GM10266 (cell line): ENCODE data around the gene RPL18A.
A peak's percentile ranks its signal among the peaks of the same experiment; 100 is the strongest.

Experiments
- DNase-seq: peaks from one replicate; pipeline ENCODE4 v3.0.0; 2012; ENCODE audit errors: extremely low spot score
- TF ChIP-seq, protein P1 (sequence below): IDR thresholded peaks from 2 replicates; pipeline ENCODE4 v1.5.1; 2012; ENCODE audit warnings: mild to moderate bottlenecking, low read depth; ENCODE audit not compliant: control insufficient read depth, insufficient read depth; ENCODE audit errors: missing control alignments

The RPL18A gene

DNA sequence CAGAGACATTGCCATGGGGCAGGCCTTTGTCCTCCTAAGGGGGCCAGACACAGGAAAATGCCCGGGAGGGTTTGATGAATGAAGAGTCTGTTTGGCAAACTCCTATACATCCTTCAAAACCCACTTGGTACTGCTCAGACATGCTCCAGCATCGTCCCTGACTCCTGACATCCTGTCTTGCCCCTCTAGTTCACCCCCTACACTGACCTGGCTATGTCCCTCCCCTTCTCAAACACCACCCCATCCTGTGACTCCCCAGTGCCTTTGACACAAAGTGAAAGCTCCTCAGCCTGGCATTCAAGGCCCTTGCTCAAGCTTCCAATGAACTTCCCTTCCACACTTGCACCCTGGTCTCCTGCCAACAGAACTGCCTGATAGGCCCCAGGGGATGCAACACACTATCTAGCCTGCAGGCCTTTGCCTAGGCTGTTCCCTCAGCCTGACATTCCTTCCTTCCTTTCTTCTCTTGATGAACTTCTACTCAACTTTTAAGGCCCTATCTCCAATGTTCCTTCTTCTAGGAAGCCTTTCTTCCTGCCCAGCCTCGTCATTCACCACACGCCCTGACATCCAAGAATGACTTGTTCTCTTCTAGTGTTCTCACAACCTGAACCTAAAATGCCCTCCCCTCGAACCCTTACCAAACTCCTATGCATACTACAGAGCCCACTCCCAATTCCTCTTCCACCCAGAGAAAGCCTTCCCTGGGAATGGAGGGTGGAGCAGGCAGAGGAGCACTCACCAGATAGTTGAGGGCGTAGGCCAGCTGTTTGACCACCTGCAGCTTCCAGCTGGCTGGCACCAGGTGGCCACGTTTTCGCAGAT lies 24.3 kb upstream of the RPL18A start:
- TF ChIP-seq, protein P1, sequence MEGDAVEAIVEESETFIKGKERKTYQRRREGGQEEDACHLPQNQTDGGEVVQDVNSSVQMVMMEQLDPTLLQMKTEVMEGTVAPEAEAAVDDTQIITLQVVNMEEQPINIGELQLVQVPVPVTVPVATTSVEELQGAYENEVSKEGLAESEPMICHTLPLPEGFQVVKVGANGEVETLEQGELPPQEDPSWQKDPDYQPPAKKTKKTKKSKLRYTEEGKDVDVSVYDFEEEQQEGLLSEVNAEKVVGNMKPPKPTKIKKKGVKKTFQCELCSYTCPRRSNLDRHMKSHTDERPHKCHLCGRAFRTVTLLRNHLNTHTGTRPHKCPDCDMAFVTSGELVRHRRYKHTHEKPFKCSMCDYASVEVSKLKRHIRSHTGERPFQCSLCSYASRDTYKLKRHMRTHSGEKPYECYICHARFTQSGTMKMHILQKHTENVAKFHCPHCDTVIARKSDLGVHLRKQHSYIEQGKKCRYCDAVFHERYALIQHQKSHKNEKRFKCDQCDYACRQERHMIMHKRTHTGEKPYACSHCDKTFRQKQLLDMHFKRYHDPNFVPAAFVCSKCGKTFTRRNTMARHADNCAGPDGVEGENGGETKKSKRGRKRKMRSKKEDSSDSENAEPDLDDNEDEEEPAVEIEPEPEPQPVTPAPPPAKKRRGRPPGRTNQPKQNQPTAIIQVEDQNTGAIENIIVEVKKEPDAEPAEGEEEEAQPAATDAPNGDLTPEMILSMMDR = no peak
- no peak for DNase-seq

- DNase-seq = no peak
- TF ChIP-seq, protein P1 = no peak
These were observed 23.2 kb upstream of the RPL18A start for GRCh38 chr19:17836530-17836929.

DNA sequence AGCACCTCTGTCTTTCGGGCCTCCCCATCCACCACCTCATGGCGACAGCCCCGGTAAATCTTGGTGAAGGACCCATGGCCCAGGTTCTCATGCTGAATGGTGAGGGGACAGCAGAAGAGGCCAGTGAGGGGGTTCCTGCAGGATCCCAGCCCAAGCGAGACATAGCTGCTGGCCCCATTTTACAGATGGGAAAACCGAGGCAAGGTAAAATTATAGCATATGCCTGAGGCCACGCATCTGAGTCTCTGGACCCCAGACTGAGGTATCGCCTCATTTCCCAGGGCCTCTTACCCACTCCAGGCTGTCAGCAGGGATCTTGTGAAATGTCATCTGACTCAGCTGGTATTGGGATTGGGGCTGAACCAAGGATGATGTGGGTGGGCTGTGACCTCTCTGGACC lies 21.7 kb upstream of the RPL18A start:
- TF ChIP-seq, protein P1 = no peak
- DNase-seq = no peak

DNA sequence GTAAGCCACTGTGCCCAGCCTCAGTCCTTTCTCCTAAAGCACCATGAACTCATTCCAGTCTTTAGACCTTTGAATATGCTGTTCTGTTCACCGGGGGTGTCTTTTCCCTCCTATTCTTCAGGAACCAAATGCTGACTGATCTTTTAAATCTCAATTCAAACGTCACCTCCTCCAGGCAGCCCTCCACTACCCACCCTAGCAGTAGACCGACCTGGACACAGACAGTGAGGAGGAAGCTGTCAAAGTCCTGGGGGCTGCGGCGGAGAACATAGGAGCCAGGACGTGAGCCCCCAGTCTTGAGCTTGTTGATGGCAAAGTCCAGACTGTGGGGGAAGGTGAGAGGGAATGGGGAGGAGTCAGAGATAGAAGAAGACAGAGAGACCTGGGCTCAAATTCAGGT lies 19.7 kb upstream of the RPL18A start:
- TF ChIP-seq, protein P1 = no peak
- DNase-seq = no peak

DNA sequence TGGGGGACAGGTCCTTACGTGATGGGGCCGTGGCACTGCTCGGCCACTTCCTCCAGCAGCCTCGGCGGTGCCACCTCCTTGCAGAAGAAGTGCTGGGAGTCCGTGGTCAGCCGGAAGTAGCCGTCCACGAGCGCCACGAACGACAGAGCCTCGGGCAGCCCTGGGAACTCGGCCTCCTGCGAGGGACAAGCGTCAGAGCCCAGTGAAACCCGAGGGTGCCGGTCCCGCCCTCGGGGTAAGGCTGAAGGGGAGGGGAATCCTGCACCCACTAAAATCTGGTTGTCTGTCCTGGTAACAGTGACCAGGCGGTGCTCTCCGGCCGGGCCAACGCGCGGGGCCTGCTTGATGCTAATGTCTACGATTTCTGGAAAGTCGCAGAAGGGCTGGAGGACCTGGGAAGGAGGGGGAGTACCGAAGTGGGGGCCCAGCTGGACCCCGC lies 18.3 kb upstream of the RPL18A start:
- no peak for DNase-seq
- TF ChIP-seq, protein P1 = no peak

DNA sequence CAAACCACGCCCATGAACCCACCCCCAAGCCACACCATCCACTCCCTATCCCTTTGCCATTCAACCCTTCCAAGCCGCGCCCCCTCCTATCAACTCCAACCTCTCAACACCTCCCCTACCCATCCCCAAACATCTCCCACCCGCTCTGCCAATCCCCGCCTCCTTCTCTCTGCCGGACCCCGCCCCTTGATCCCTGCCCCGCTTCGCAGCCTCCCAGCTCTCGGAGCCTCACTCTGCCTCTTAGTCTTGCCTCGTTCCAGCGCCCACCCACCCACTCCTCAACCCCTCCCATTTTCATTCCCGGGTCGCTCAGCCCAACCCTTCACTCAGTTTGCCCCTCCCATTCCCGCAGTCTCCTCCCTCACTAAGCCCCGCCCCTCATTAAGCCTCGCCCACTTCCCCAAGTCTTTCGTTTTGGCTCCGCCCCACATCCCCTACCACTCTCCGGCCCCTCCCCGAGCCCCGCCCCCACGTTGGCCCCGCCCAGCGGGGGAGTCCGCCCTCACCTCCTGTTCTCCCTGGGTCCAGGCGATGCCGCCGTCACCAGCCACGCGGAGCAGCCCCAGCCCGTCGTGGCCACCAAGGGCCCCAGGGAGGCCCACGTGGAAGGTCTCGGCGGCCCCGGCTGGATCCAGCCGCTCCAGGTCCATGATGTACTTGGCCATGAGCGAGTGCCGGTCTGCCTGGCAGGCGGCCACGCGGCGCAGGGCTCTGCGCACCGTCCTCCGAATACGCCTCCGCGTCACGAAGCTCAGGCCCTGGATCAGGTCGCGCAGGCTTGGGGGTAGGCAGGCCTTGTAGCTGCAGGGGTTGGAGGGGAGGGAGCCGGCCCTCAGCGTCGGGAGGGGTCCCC lies 17.7 kb upstream of the RPL18A start:
- peak; percentile 66 for DNase-seq
- TF ChIP-seq, protein P1 = no peak
